H1 (cell line): ENCODE results near the gene MXRA8. TPM values are rescaled to one million over a fixed set of nuclear protein-coding genes. Genes with fewer than 3 reads are reported as not detected.

Source experiments
- CTCF ChIA-PET: fragments of 300-600 bp; sonication (Branson Sonifier 250); formaldehyde crosslinking; loops from one replicate; lab custom pipeline; 2021; ENCODE audit not compliant: partially characterized antibody; lab: Charles Lee
- POLR2A ChIA-PET: fragments of 300-600 bp; sonication (Branson Sonifier 250); formaldehyde crosslinking; loops from one replicate; lab custom pipeline; 2021; ENCODE audit warnings: inconsistent platforms; ENCODE audit not compliant: partially characterized antibody; lab: Charles Lee
- DNase-seq, 2 experiments: peaks; one replicate each; pipeline versions ENCODE4 v3.0.0 to v3.0.0-alpha.2; 2010 to 2022; ENCODE audit warnings: low spot score in 2 of 2, low read depth in 1 of 2, mixed read lengths in 1 of 2
- FAIRE-seq: peaks from 2 replicates; lab custom pipeline; 2011; peaks lifted over from hg19 to GRCh38; lab: Jason Lieb, UNC
- H2AFZ ChIP-seq: 2 replicates; pipeline ENCODE4 v1.8.1; 2012; ENCODE audit warnings: low read length, inconsistent platforms
- H2AK5ac ChIP-seq: 2 replicates; pipeline ENCODE4 v1.6.1; 2013; ENCODE audit warnings: low read depth, low read length
- H2BK120ac ChIP-seq: replicated peaks from 2 replicates; pipeline ENCODE3; 2013; ENCODE audit warnings: low read depth, low read length, inconsistent platforms
- H2BK12ac ChIP-seq: 2 replicates; pipeline ENCODE4 v1.6.1; 2013; ENCODE audit warnings: low read depth, low read length
- H2BK15ac ChIP-seq: 2 replicates; pipeline ENCODE4 v1.6.1; 2013; ENCODE audit warnings: low read length
- H2BK20ac ChIP-seq: 2 replicates; pipeline ENCODE4 v1.6.1; 2013; ENCODE audit warnings: low read length
- H2BK5ac ChIP-seq: 2 replicates; pipeline ENCODE4 v1.6.1; 2013; ENCODE audit warnings: low read depth, low read length
- H3K14ac ChIP-seq: 2 replicates; pipeline ENCODE4 v1.6.1; 2013; ENCODE audit warnings: inconsistent platforms; ENCODE audit not compliant: insufficient read length
- H3K18ac ChIP-seq: 2 replicates; pipeline ENCODE4 v1.6.1; 2013; ENCODE audit warnings: low read length; ENCODE audit errors: extremely low read depth
- H3K23ac ChIP-seq: 2 replicates; pipeline ENCODE4 v1.6.1; 2013; ENCODE audit warnings: inconsistent platforms; ENCODE audit not compliant: insufficient read length
- H3K23me2 ChIP-seq: 2 replicates; pipeline ENCODE4 v1.6.1; 2013; ENCODE audit warnings: low read depth, low read length
- H3K27ac ChIP-seq: 2 replicates; pipeline ENCODE4 v1.6.1; 2011; ENCODE audit warnings: low read depth, low read length, inconsistent platforms
- H3K27me3 ChIP-seq, 4 experiments: replicated peaks in 1 of 4; 1 replicate in 1 of 4; 2 replicates in 3 of 4; pipeline versions ENCODE4 v1.6.1 to v1.8.1; 2011 to 2013; ENCODE audit warnings: low read length in 3 of 4, mild to moderate bottlenecking in 3 of 4, inconsistent platforms in 2 of 4, mixed read lengths in 2 of 4, moderate library complexity in 1 of 4; ENCODE audit not compliant: control insufficient read depth in 3 of 4, insufficient read depth in 3 of 4; ENCODE audit errors: extremely low read depth in 1 of 4
- H3K36me3 ChIP-seq, 4 experiments: 2 replicates each; pipeline versions ENCODE4 v1.6.1 to v1.8.1; 2011 to 2013; ENCODE audit warnings: mild to moderate bottlenecking in 4 of 4, low read length in 3 of 4, moderate library complexity in 2 of 4, control low read depth in 1 of 4, inconsistent platforms in 1 of 4; ENCODE audit not compliant: insufficient read depth in 4 of 4, control insufficient read depth in 2 of 4
- H3K4ac ChIP-seq: replicated peaks from 2 replicates; pipeline ENCODE3; 2013; ENCODE audit warnings: low read length, low read depth, mixed read lengths, inconsistent platforms; ENCODE audit not compliant: insufficient read length
- H3K4me1 ChIP-seq, 4 experiments: replicated peaks in 1 of 4; 1 replicate in 1 of 4; 2 replicates in 3 of 4; pipeline versions ENCODE4 v1.6.1 to v1.8.1; 2011 to 2013; ENCODE audit warnings: low read length in 3 of 4, inconsistent platforms in 2 of 4, mixed read lengths in 1 of 4; ENCODE audit not compliant: insufficient read depth in 4 of 4, control insufficient read depth in 3 of 4
- H3K4me2 ChIP-seq, 2 experiments: 2 replicates each; pipeline versions ENCODE4 v1.6.1 to v1.8.1; 2011 to 2013; ENCODE audit warnings: low read depth in 2 of 2, low read length in 2 of 2, control low read depth in 1 of 2, inconsistent platforms in 1 of 2, mild to moderate bottlenecking in 1 of 2; ENCODE audit not compliant: insufficient read depth in 1 of 2
- H3K4me3 ChIP-seq, 4 experiments: fragments of 200-600, 300-600 bp in 1 of 4; sonication (generic), shearing (Covaris generic), sonication (Bioruptor Twin) in 1 of 4; 2 replicates each; pipeline versions ENCODE4 v1.5.1 to v1.8.1; 2011 to 2016; ENCODE audit warnings: low read length in 4 of 4, low read depth in 3 of 4, control low read depth in 2 of 4, inconsistent platforms in 2 of 4, mild to moderate bottlenecking in 2 of 4, mixed read lengths in 1 of 4, moderate library complexity in 1 of 4; ENCODE audit not compliant: insufficient read depth in 2 of 4; ENCODE audit errors: extremely low read depth in 1 of 4
- H3K56ac ChIP-seq: replicated peaks from 2 replicates; pipeline ENCODE3; 2013; ENCODE audit warnings: low read depth, mild to moderate bottlenecking, mixed read lengths, low read length, inconsistent platforms; ENCODE audit not compliant: insufficient read length
- H3K79me1 ChIP-seq: 2 replicates; pipeline ENCODE4 v1.6.1; 2013; ENCODE audit warnings: low read depth, low read length, control low read depth
- H3K79me2 ChIP-seq, 2 experiments: 2 replicates each; pipeline versions ENCODE4 v1.6.1 to v1.8.1; 2012 to 2013; ENCODE audit warnings: low read length in 2 of 2, mild to moderate bottlenecking in 2 of 2, inconsistent platforms in 1 of 2; ENCODE audit not compliant: insufficient read depth in 2 of 2, control insufficient read depth in 1 of 2
- H3K9ac ChIP-seq, 4 experiments: replicated peaks in 1 of 4; 1 replicate in 1 of 4; 2 replicates in 3 of 4; pipeline versions ENCODE4 v1.6.1 to v1.8.1; 2011 to 2013; ENCODE audit warnings: low read depth in 3 of 4, low read length in 3 of 4, control low read depth in 2 of 4, mild to moderate bottlenecking in 2 of 4, moderate library complexity in 2 of 4, inconsistent platforms in 1 of 4; ENCODE audit errors: extremely low read depth in 1 of 4
- H3K9me3 ChIP-seq, 2 experiments: 2 replicates each; pipeline versions ENCODE4 v1.6.1 to v1.8.1; 2012 to 2013; ENCODE audit warnings: mild to moderate bottlenecking in 2 of 2, moderate library complexity in 2 of 2, control low read depth in 1 of 2, inconsistent platforms in 1 of 2, low read depth in 1 of 2, low read length in 1 of 2, mixed read lengths in 1 of 2; ENCODE audit not compliant: insufficient read depth in 2 of 2
- H4K20me1 ChIP-seq, 2 experiments: replicated peaks in 1 of 2; 2 replicates each; pipeline versions ENCODE3 to v1.8.1; 2011 to 2013; ENCODE audit warnings: inconsistent platforms in 2 of 2, low read length in 2 of 2, mild to moderate bottlenecking in 1 of 2; ENCODE audit not compliant: insufficient read depth in 2 of 2, control insufficient read depth in 1 of 2
- H4K5ac ChIP-seq: 2 replicates; pipeline ENCODE4 v1.6.1; 2013; ENCODE audit warnings: low read length, low read depth, mixed read lengths, inconsistent platforms; ENCODE audit not compliant: insufficient read length
- H4K8ac ChIP-seq: 2 replicates; pipeline ENCODE4 v1.8.0; 2013; ENCODE audit warnings: mild to moderate bottlenecking, moderate library complexity, low read length, inconsistent platforms; ENCODE audit not compliant: insufficient read depth; ENCODE audit errors: extremely low read depth
- H4K91ac ChIP-seq: replicated peaks from 2 replicates; pipeline ENCODE3; 2013; ENCODE audit warnings: low read length, mixed read lengths, inconsistent platforms; ENCODE audit not compliant: insufficient read length
- CBX8 ChIP-seq: fragments of 300-800, 300-1000 bp; sonication (generic); IDR thresholded peaks from 2 replicates; pipeline ENCODE4 v1.7.1; 2016; ENCODE audit warnings: low read depth, low read length, borderline replicate concordance
- CTBP2 ChIP-seq: IDR thresholded peaks from 2 replicates; pipeline ENCODE4 v1.7.0; 2011; ENCODE audit warnings: borderline replicate concordance, mild to moderate bottlenecking, moderate library complexity, mixed read lengths, low read length; ENCODE audit not compliant: insufficient read depth, insufficient read length
- GABPA ChIP-seq: IDR thresholded peaks from 2 replicates; pipeline ENCODE4 v1.6.1; 2011; ENCODE audit warnings: mild to moderate bottlenecking, low read length, moderate library complexity, borderline replicate concordance; ENCODE audit not compliant: insufficient read depth
- JUN ChIP-seq: IDR thresholded peaks from 2 replicates; pipeline ENCODE4 v1.6.1; 2011; ENCODE audit warnings: low read depth, mild to moderate bottlenecking, improper control_type of control experiment, low read length
- KDM1A ChIP-seq: fragments of 200-600, 300-600 bp; sonication (generic); IDR thresholded peaks from 2 replicates; pipeline ENCODE4 v1.7.1; 2016; ENCODE audit warnings: mild to moderate bottlenecking, low read length, borderline replicate concordance
- NANOG ChIP-seq: IDR thresholded peaks from 2 replicates; pipeline ENCODE4 v1.6.1; 2011; ENCODE audit warnings: low read length, low read depth, mild to moderate bottlenecking, inconsistent platforms; ENCODE audit not compliant: insufficient read depth, poor library complexity, severe bottlenecking
- POU5F1 ChIP-seq: IDR thresholded peaks from 2 replicates; pipeline ENCODE4 v1.6.1; 2011; ENCODE audit warnings: low read depth, mild to moderate bottlenecking, low read length, moderate library complexity
- SAP30 ChIP-seq: fragments of 300-600 bp; sonication (generic); IDR thresholded peaks from 2 replicates; pipeline ENCODE4 v1.7.1; 2012; ENCODE audit warnings: low read length, moderate library complexity, mild to moderate bottlenecking, inconsistent platforms; ENCODE audit not compliant: insufficient read depth, insufficient replicate concordance
- TAF7 ChIP-seq: optimal IDR thresholded peaks from 2 replicates; pipeline ENCODE3; 2011; ENCODE audit warnings: low read depth, mild to moderate bottlenecking, inconsistent platforms, low read length, moderate library complexity, borderline replicate concordance
- TBP ChIP-seq: IDR thresholded peaks from 2 replicates; pipeline ENCODE4 v1.6.1; 2011; ENCODE audit warnings: low read depth, low read length, improper control_type of control experiment
- WGBS, 2 experiments: shearing (Covaris generic) in 1 of 2; methylation state at CpG; one replicate each; pipeline versions ENCODE4 v1.1.6 to v1.1.7; 2013 to 2015; ENCODE audit warnings: low lambda C conversion rate in 2 of 2, mixed read lengths in 2 of 2, inconsistent platforms in 1 of 2, low coverage in 1 of 2, missing lambda C conversion rate in 1 of 2; ENCODE audit not compliant: insufficient replicate concordance in 2 of 2, insufficient coverage in 1 of 2, insufficient read length in 1 of 2; ENCODE audit errors: extremely low coverage in 1 of 2, missing lambda C conversion rate in 1 of 2; 5-methylcytosine and 5-hydroxymethylcytosine counted together
- polyA plus RNA-seq, 7 experiments: library from polyadenylated mRNA; depleted of rRNA in 3 of 7; stranded (reverse) in 5 of 7; unstranded in 2 of 7; fragments of >200 nt in 5 of 7; fragments of 200-250 nt in 2 of 7; gene quantifications; 1 replicate in 5 of 7; 2 replicates in 1 of 7; 4 replicates in 1 of 7; pipeline versions ENCODE4 v1.2.1 to v1.2.3, GENCODE V29; 2011 to 2013; ENCODE audit warnings: missing spikeins in 2 of 7, mixed read lengths in 2 of 7
- total RNA-seq: library from RNA; stranded (reverse); fragmentation: NEBNext Ultra II Directional; extraction: Animal tissue kit (Norgen Biotek cat#: 25700); gene quantifications from 2 replicates; pipeline ENCODE4 v1.2.1, GENCODE V29; 2021
- TF ChIP-seq, protein P1 (sequence below): IDR thresholded peaks from 2 replicates; pipeline ENCODE4 v1.6.1; 2011; ENCODE audit warnings: low read depth, mild to moderate bottlenecking, low read length; ENCODE audit not compliant: insufficient read depth

The MXRA8 gene
- total and polyA plus RNA-seq, 2 of the 8 experiments (the other 6 are each of a cell fraction or from before 2014, with no cell fraction given), result 10.5 to 17.2 TPM

DNA sequence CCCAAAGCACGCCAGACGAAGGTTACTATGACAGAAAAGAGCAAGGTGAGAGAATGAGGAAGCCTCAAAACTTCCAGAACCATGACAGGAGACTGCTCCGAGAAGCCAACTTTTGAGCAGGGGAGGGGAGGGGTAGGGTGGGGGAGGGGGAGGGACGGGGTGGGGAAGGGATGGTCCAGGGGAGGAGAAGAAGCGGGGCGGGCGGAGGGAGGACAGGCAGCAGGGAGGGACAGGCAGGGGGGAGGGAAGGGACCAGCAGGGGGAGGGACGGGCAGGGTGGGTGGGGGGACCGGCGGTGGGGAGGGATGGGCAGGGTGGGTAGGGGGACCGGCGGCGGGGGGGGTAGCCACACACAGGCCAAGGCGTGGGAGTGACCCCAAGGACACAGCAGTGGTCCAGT, 35.9 kb downstream of the MXRA8 start:
- Histone ChIP-seq H2BK5ac (no peak overlapping the region), H3K4me1 (peaks cover 0 to 13% (median 4%) of the 10 kb centered on the region in 4 experiments; a peak in 5 of 7 replicates), H3K79me1 (peaks cover 39% of the 10 kb centered on the region), H2AK5ac (no peak overlapping the region), H2BK20ac (no peak overlapping the region), H2BK12ac (no peak overlapping the region), H3K56ac (no peak overlapping the region), H3K36me3 (peaks cover 0 to 14% (median 6%) of the 10 kb centered on the region in 4 experiments; a peak in 6 of 8 replicates), H3K4me2 (no peak overlapping the region; a peak in 1 of 4 replicates), H3K79me2 (peaks cover 12 to 56% of the 10 kb centered on the region in 2 experiments; a peak in 3 of 4 replicates), H3K18ac (no peak overlapping the region), H4K5ac (no peak overlapping the region), H3K9ac (no peak overlapping the region), H2BK120ac (no peak overlapping the region), H2BK15ac (no peak overlapping the region), H3K27ac (no peak overlapping the region), H3K14ac (no peak overlapping the region), H4K91ac (no peak overlapping the region), H4K8ac (peak overlapping the region; percentile 68; the same call in 1 of the 2 replicates), H3K4ac (no peak overlapping the region), H2AFZ (no peak overlapping the region), H3K23me2 (peaks cover 7% of the 10 kb centered on the region; the same call in 1 of the 2 replicates), H4K20me1 (peaks cover 27 to 41% of the 10 kb centered on the region in 2 experiments), H3K9me3 (no peaks in the 10 kb centered on the region), H3K4me3 (no peak overlapping the region), H3K23ac (no peak overlapping the region), H3K27me3 (no peaks in the 10 kb centered on the region)
- CTCF ChIA-PET, result interaction anchor here (0.7 kb wide), 1 partner anchor 21 kb away, joined by 3 read pairs; no protein-coding TSS in a partner anchor
- POLR2A ChIA-PET, result interaction anchor here (1.7 to 1.8 kb wide), 2 partner anchors 8 to 9 kb away, joined by 6 to 7 read pairs; partner anchors contain the start of gene TAS1R3
- FAIRE-seq, result no peak
- TF ChIP-seq KDM1A, result no peak
- TF ChIP-seq POU5F1, result no peak
- TF ChIP-seq NANOG, result no peak
- TF ChIP-seq, protein P1, sequence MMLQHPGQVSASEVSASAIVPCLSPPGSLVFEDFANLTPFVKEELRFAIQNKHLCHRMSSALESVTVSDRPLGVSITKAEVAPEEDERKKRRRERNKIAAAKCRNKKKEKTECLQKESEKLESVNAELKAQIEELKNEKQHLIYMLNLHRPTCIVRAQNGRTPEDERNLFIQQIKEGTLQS, result no peak
- TF ChIP-seq TAF7, result no peak
- TF ChIP-seq CTBP2, result no peak
- TF ChIP-seq GABPA, result no peak
- TF ChIP-seq JUN, result no peak
- no peak for TF ChIP-seq SAP30
- no peak for TF ChIP-seq CBX8
- TF ChIP-seq TBP, result no peak
- 96% methylated on average over 3 of the region's 14 CpGs; no CpG with 5 or more reads in 1 of the 2 experiments for WGBS, 2 experiments
- no peak for DNase-seq
